Esophagus squamous epithelium (tissue), 4 donors: ENCODE measurements around the gene ZDHHC8.

ENCODE experiments used
- POLR2A ChIP-seq, 4 donors: fragments of 450-650 bp; IDR thresholded peaks; one replicate each; pipeline ENCODE4 v1.6.1; 2017; ENCODE audit warnings: antibody characterized with exemption in 4 of 4, mild to moderate bottlenecking in 4 of 4, moderate library complexity in 3 of 4
- TF ChIP-seq, protein P1 (sequence below), 6 experiments: fragments of 450-650 bp in 4 of 6; fragments of 200-600 bp in 2 of 6; sonication (generic) in 2 of 6; IDR thresholded peaks; one replicate each; pipeline ENCODE4 v1.5.1; 2016 to 2019; ENCODE audit warnings: antibody characterized with exemption in 6 of 6, mild to moderate bottlenecking in 4 of 6, moderate library complexity in 4 of 6

DNA sequence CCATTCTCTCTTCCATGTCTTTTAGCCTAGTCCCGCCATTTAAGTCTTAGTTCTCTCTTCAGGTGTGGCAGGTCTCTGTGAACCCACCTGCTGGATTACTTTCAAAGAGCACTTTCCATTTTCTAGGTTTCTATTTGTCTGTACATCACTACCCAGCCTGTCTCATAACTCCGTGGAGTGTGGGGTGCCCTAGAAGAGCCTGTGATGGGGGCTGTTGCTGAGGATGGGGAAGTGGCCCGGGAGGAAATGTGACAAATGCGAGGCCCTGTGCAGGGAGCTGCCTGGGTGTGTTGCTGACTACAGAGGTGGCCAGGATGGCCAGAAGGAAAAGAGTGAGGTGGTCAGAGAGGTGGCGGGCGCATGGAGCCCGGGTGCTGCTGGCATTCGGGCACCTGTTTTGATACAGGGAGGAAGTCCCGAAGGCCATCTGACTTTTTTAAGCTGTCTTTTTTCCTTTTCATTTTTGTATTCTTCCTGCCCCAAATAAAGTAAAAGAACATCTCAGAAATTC lies 40.8 kb upstream of the ZDHHC8 start:
- TF ChIP-seq POLR2A (IDR thresholded peaks at IDR 0.05): no peak
- TF ChIP-seq, protein P1, sequence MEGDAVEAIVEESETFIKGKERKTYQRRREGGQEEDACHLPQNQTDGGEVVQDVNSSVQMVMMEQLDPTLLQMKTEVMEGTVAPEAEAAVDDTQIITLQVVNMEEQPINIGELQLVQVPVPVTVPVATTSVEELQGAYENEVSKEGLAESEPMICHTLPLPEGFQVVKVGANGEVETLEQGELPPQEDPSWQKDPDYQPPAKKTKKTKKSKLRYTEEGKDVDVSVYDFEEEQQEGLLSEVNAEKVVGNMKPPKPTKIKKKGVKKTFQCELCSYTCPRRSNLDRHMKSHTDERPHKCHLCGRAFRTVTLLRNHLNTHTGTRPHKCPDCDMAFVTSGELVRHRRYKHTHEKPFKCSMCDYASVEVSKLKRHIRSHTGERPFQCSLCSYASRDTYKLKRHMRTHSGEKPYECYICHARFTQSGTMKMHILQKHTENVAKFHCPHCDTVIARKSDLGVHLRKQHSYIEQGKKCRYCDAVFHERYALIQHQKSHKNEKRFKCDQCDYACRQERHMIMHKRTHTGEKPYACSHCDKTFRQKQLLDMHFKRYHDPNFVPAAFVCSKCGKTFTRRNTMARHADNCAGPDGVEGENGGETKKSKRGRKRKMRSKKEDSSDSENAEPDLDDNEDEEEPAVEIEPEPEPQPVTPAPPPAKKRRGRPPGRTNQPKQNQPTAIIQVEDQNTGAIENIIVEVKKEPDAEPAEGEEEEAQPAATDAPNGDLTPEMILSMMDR (IDR thresholded peaks at IDR 0.05): no peak
